ENCODE results near the gene RIF1.

The RIF1 gene, protein sequence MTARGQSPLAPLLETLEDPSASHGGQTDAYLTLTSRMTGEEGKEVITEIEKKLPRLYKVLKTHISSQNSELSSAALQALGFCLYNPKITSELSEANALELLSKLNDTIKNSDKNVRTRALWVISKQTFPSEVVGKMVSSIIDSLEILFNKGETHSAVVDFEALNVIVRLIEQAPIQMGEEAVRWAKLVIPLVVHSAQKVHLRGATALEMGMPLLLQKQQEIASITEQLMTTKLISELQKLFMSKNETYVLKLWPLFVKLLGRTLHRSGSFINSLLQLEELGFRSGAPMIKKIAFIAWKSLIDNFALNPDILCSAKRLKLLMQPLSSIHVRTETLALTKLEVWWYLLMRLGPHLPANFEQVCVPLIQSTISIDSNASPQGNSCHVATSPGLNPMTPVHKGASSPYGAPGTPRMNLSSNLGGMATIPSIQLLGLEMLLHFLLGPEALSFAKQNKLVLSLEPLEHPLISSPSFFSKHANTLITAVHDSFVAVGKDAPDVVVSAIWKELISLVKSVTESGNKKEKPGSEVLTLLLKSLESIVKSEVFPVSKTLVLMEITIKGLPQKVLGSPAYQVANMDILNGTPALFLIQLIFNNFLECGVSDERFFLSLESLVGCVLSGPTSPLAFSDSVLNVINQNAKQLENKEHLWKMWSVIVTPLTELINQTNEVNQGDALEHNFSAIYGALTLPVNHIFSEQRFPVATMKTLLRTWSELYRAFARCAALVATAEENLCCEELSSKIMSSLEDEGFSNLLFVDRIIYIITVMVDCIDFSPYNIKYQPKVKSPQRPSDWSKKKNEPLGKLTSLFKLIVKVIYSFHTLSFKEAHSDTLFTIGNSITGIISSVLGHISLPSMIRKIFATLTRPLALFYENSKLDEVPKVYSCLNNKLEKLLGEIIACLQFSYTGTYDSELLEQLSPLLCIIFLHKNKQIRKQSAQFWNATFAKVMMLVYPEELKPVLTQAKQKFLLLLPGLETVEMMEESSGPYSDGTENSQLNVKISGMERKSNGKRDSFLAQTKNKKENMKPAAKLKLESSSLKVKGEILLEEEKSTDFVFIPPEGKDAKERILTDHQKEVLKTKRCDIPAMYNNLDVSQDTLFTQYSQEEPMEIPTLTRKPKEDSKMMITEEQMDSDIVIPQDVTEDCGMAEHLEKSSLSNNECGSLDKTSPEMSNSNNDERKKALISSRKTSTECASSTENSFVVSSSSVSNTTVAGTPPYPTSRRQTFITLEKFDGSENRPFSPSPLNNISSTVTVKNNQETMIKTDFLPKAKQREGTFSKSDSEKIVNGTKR (N-terminal part only)

DNA sequence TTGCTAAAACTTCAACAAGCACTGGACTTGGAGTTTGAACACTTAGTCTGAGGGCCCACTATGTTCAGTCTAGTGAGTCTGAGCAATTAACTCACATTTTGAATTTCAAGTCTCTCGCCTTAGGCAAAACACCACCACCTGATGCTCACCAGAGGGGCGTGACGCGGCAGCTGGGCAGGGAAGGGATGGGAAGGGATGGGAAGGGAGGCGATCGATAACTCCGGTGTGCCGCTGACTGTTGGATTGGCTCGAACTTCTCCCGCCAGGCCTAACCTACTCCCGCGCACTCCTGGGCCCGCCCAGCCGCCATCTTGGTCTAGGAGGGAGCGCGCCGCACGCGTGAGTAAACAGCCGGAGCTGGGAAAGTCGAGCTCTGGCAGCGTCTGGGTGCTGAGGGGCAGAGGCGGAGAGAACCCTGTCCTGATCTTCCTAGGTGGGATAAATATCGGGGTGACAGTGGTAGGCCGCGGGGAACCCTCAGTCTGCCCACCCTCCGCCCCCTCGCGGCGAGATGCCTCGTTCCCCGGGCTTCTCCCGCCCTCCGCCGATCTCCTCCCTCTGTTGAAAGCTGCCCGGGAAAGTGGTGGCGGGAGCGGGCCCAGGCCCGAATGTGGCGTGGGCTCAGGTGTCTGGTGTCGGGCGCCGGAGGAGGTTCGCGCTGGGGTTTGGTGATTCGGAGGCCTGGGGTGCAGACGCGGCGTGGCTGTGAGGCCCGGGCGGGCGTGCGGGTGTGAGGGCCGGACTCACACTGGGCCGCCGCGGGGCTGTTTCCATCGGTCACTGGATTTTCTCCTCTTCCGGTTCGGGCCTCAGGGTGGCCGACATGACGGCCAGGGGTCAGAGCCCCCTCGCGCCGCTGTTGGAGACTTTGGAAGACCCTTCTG lies at the start of gene RIF1:
Gene RIF1 (plus strand): TSS at position 302 of the 884 bp plus-strand sequence. CDS start 522 bp downstream, at position 824.
- DNase-seq (ENCODE audit: low spot score) = peak; percentile 63

DNA sequence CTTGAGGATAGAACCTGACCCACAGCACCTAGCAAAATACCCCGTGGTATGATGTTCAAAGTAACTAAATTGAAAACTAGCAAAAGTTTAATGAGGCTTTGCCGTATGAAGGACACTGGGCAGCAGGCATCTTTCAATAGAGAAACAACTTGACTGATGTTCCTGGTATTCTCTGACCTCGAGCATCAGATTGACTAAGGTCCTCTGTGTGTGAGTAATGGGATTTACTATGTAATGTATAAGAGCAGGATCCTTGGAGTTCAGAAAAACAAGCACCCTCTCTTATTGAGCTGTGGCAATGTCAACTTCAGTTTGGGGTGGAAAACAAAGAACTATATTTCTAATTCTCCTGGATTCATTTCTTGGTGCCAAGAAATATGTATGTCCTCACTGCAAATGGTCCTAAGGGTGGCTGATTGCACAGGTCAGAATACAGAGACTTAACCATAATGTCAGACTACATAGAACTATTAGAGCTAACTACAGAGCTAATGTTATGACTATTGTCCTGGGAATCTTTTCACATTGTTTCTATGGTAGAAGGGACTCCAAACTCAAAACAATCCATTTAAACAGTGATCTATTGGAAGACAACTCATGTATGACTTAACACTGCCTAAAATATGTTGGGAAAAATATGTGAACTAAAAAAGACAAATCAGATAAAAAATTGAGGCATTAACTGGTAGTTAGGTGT lies 47.9 kb upstream of the RIF1 start:
- no peak for DNase-seq (ENCODE audit: low spot score)

DNA sequence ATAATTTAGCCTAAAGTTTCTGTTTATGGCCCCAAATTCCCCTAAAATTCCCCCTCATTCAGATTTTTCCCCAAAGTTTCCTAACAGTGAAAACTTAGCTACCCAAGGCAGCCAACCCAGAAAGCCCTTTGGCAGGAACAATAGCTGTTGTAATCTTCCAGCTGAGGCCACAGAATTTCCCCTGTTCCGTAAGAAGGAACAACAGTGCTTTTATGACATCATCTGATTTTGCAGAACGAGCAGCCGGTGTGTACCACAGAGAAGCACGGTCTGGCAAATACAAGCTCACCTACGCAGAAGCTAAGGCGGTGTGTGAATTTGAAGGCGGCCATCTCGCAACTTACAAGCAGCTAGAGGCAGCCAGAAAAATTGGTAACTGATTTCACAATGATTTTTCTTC lies 46.0 kb upstream of the RIF1 start:
- no peak for DNase-seq (ENCODE audit: low spot score)

DNA sequence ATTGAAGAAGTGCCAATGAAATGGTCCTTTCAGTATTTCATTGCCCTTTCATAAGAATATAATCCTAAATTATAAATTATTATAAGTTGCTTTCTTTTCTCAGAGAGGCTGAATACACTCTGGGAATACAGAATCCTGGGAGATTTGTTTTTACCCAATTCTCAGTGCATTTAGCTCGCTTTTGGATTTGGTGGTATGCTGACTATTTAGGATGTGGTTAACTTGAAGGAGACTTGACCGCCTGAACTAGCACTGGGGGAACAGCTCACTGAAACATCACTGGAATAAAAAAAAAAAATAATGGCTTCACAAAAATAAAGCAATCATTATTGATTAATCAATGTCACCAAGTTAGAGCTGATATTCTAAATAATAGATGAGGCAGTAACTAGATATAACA lies 42.1 kb upstream of the RIF1 start:
- no peak for DNase-seq (ENCODE audit: low spot score)

DNA sequence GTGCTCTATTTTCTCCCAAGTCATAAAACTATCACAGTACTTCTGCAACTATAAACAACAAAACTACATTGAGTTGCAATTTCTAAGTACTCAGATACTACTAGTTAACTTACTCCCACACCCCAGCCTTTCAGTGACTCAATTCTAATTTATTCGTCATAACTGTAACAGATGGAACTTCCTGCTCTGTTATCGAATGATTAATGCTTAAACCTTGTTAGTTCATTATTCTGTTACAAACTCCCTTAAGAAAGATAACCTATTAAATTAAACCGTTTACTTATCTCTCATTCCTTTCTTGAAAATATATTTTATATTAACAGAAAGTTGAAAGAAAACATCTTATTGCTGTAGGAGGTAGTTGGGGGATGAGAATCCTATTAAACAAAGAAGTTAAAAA lies 35.3 kb upstream of the RIF1 start:
- DNase-seq (ENCODE audit: low spot score) = no peak

DNA sequence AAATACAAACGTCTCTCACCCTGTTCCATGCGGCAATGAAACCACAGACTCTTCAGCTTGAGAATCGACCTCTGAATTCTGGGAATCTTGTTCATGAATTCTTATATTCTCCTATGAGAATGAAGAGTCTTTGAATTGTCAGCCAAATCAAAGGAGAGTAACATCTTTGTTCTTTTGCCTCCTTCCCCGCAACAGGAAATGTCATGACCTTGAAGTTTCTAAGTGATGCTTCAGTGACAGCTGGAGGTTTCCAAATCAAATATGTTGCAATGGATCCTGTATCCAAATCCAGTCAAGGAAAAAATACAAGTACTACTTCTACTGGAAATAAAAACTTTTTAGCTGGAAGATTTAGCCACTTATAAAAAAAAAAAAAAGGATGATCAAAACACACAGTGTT lies 30.5 kb upstream of the RIF1 start:
- no peak for DNase-seq (ENCODE audit: low spot score)

DNA sequence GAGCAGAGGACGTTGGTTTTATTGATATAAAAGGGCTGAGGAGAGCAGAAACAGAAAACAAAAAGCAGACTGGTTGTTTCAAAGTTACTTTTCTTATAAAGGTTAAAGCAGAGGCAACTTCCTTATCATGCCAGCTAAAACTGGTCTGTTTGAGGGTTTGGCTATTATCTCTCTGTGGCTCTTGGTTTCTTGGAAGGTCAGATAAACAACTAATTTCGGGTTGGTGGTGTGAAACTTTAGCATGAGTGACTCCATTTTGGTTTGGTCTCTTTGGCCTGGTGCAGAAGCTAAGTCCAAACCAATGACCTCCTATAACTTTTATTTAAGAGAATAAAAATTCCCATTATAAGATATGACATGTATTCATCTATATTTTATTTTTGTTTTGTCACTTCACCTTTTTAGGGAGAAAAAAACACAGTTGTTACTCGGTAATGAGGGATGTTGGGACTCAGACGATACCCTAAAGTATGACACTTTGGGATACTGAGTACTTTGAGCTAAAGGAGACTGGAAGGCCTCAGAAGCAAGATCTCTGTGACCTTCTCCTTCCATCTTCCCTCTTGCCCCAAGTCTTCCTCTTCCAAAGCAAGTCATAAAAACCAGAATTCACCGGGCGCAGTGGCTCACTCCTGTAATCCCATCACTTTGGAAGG lies 29.0 kb upstream of the RIF1 start:
- no peak for DNase-seq (ENCODE audit: low spot score)

DNA sequence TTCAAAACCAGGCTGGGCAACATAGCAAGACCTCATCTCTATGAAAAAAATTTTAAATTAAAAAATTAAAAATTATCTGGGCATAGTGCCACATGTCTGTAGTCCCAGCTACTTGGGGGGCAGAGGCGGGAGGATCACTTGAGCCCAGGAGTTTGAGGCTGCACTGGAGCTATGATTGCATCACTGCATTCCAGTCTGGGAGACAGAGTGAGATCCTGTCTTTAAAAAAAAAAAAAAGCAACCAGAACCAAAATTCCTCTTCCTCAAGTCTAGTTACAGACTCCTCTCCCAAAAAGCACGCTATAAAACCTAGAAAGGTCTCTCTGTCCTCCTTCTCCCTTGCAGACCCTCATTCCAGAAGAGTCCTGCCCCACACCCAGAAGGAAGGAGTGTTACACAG lies 28.4 kb upstream of the RIF1 start:
- no peak for DNase-seq (ENCODE audit: low spot score)

DNA sequence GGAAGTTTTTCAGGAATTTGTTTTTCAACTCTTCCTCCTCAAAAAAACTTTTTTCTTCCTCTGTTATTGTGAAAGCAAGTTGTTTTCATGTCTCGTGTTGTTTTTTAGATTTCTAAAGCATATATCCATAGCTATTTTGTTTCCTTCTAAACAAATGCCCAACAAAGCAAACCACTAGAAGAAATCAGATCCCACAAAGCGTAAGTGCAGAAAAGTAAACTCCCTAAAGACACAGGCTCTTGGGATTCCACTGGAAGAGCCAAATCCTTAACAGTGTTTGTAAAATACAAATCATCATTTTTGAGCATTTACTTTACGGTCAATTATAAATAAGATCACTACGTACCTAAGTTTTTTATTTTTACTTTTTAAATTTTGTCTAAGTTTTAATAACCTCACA lies 21.7 kb upstream of the RIF1 start:
- DNase-seq (ENCODE audit: low spot score) = no peak

DNA sequence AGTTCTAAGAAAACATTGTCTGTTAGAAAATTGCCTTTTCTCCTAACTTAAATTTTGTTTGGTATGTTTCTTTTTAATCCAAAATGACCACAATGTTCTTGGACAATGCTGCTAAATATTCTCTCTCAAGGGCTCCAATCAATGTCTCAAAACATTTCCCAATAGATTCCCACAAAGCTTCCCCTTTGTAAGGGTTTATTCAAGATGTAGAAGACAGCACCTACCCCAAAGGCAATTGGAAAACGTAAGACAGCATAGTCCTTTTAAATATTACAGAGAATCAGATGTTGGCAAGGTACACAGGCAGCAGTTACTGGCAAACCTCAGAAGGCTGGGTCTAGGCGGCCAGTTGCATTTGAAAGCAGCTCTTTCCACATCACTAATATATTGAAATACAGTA lies 18.3 kb upstream of the RIF1 start:
- no peak for DNase-seq (ENCODE audit: low spot score)

DNA sequence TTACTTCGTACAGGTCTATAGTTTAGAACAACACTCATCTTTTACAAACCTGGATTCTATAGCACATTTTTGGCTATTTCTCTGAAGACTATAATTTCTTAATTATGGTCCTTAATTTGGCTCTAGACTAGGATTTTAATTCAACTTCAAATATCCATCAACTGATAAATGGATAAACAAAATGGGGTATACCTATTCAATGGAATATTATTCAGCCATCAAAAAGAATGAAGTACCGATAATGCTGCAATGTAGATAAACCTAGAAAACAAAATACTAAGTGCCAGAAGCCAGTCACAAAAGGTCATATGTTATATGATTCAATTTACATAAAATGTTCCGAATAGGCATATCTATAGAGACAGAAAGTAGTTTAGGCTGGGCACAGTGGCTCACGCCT lies 15.2 kb upstream of the RIF1 start:
- DNase-seq (ENCODE audit: low spot score) = no peak

DNA sequence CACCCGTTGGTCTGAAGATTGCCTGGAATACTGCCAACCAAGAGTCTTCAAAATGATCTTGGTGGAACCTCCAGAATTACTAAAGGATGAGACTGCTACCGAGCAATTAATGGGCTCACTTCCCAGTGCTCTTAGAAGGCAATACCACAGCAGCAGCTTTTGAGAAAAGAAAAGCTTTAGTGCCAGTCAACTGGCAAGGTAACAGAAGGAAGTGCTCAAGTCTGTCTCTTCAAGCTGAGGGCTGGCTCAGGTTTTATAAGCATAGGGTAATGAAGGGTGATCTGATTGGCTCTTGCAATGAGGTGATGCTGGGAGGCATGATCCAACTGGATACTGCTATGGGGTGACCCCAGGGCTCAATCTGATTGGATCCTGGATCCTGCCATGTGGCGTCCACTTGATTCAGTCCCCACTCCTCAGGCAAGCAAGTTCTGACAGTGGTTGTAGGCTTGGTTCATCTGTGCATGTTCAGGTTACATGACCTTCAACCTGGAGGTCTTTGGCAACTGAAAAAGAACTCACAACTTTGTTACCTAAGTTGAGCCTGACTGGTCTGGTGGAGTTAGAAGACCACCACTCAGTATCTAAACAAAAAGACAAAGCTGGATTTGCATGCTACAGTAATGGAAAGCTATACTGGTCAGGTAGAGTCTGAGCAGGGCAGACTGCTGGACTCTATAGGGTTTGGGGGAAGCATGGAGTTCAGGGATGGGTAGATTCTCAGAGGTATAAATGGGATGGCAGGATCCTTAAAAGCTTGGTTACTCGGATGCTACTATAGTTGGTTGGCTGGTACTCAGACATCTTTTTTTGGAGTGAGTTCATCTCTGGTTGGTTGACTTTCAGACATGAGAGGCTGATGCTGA lies 14.0 kb upstream of the RIF1 start:
- no peak for DNase-seq (ENCODE audit: low spot score)

DNA sequence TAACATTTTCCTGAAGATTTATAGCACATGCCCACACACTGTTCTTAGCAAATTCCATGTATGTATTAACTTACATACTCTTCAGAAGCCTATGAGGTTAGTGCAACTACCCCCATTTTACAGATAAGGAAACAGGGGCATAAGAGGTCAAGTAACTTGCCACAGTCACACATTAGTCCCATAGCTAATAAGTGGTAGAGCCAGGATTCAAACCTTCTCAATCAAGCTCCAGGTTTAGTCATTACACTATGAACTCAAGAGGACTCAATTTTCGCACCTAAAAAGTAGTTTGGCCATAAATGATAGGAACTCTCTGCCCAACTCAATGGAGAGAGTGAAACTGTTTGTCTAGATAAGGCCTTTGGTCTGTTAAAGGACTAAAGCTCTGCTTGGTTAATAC lies 9.7 kb upstream of the RIF1 start:
- DNase-seq (ENCODE audit: low spot score) = no peak

DNA sequence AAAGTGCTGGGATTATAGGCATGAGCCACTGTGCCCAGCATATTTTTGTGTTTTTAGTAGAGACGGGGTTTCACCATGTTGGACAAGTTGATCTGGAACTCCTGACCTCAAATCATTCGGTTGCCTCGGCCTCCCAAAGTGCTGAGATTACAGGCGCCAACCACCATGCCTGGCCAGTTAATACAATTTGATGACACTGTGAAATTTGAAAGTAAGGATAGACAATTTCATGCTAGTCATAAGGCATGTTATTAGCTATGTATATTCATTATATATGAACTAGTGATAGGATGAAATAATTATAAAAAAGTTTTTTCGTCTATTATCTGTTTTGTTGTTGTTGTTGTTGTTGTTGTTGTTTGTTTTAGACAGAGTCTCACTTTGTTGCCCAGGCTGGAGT lies 8.6 kb upstream of the RIF1 start:
- no peak for DNase-seq (ENCODE audit: low spot score)

DNA sequence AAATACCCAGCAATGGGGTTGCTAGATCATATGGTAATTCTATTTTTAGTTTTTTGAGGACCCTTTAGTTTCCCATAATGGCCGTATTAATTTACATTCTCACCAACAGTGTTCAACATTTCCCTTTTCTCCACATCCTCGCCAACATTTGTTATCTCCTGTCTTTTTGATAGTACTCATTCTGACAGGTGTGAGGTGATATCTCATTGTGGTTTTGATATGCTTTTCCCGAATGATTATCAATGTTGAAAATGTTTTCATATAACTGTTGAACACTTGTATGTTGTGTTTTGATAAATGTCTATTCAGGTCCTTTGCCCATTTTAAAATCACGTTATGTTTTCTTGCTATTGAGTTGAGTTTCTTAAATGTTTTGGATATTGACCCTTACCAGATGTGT lies 5.8 kb upstream of the RIF1 start:
- DNase-seq (ENCODE audit: low spot score) = no peak

DNA sequence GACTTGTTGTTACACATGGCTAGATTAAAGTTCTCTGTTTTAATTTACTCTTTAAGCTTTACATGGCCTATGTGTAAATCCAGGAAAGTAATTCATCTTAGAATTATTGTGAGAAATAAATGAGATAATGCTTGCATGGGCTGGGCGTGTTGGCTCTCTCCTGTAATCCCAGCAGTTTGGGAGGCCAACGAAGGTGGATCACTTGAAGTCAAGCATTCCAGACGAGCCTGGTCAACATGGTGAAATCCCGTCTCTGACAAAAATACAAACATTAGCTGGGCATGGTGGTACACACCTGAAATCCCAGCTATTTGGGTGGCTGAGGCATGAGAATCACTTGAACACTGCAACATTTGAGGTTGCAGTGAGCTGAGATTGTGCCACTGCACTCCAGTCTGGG lies 4.3 kb upstream of the RIF1 start:
- DNase-seq (ENCODE audit: low spot score) = no peak

DNA sequence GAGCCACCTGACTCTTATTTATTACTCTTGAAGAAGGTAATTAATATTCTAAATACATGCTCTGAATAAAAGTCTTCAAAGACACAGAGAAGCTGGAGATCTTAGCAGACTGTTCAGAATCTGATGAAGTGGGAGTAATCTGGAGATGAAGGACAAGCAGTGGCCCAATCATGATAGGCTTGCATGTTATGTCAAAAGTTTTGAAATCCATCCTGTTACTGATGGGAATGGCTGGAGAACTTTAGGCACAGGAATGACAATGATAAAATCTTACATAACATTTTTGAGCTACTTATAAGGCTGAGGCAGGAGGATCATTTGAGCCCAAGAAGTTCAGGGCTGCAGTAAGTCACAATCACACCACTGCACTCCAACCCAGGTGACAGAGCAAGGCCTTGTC lies 2.4 kb upstream of the RIF1 start:
- DNase-seq (ENCODE audit: low spot score) = no peak

DNA sequence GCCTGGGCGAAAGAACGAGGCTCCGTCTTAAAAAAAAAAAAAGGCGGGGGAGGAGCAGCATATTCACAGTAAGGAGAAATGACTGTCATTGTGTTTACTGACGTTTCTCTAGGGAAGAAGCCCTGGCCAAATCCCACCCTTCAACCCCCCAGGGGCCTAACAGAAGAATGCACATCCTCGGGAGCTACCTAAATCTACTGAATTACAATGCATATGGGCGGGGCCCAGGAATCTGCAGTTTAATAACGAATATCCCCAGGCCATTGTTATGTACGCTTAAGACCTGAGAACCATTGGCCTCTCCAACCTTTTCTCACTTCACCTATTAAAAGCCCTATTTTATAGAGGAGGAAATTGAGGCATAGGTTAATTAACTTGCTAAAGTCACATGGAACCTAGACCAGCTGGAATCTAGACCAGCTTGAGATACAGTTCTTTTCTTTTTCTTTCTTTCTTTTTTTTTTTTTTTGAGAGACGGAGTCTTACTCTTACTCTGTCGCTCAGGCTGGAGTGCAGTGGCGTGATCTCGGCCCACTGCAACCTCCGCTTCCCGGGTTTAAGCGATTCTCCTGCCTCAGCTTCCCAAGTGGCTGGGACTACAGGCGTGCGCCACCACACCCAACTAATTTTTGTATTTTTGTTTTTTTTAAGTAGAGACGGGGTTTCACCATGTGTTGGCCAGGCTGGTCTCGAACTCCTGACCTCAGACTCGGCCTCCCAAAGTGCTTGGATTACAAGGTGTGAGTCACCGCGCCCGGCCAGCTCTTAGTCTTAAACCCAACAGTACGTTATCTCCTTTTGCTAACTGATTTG lies 708 bp upstream of the RIF1 start:
- DNase-seq (ENCODE audit: low spot score) = no peak

DNA sequence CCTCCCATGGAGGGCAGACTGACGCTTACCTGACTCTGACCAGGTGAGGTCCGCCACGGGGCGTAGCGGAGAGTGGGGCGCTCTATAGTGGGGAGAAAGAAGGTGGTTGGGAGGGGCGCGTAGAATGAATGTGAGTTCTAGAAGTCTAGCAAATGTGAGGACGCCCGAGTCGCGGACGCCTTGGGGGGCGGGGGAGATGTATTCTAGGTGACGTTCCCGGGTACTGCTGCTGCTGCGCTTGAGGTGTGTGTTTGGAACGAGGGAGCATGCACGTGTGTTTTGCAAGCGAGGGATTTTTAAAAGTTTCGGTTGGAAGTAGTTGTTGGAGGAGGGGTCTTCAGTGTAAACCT lies 758 bp downstream of the RIF1 start:
- DNase-seq (ENCODE audit: low spot score) = peak; percentile 26

Data from CD4-positive, alpha-beta T cell treated with Interleukin-6 at 100 ng/mL for 8 hours (primary cell).